ENCODE data around the gene GTSE1.

DNA sequence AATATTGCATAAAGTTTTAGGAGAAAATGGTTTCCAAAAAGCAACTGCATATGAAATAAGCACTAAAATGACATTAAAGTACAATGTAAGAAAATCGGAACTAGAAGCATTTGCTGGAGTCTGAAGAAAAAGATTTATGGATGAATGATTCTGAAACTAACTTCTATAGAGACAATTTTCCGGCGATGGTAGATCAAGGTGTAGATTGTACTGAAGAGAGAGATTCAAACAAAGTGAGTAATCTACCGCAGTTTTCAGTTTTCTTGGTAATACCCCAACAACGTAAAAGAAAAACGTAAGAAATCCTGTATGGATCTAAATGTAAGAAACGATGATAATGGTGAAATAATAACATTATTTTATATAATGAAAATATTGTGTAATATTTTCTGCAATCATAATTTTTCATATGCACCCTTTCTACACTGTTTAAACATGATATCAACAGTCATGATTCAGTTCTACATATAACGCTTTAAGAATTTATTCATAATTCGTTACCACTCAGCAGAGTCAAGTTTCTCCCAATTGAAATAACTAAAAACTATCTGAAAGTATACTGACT lies 44.8 kb upstream of the GTSE1 start:
- TF ChIP-seq POLR2A (IDR thresholded peaks at IDR 0.05) (no peak), EP300 (IDR thresholded peaks at IDR 0.05) (no peak)
- TF ChIP-seq, protein P1, sequence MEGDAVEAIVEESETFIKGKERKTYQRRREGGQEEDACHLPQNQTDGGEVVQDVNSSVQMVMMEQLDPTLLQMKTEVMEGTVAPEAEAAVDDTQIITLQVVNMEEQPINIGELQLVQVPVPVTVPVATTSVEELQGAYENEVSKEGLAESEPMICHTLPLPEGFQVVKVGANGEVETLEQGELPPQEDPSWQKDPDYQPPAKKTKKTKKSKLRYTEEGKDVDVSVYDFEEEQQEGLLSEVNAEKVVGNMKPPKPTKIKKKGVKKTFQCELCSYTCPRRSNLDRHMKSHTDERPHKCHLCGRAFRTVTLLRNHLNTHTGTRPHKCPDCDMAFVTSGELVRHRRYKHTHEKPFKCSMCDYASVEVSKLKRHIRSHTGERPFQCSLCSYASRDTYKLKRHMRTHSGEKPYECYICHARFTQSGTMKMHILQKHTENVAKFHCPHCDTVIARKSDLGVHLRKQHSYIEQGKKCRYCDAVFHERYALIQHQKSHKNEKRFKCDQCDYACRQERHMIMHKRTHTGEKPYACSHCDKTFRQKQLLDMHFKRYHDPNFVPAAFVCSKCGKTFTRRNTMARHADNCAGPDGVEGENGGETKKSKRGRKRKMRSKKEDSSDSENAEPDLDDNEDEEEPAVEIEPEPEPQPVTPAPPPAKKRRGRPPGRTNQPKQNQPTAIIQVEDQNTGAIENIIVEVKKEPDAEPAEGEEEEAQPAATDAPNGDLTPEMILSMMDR (IDR thresholded peaks at IDR 0.05) = no peak
